ENCODE measurements around the gene MRI1.

GRCh38 chr19:13796301-13797057 is 32.2 kb downstream of the MRI1 start:
- TF ChIP-seq CTCF (IDR thresholded peaks at IDR 0.05) = no peak
- TF ChIP-seq ZFX (IDR thresholded peaks at IDR 0.05; ENCODE audit: borderline replicate concordance) = no peak

Data from 22Rv1 (cell line).